Measurements from ENCODE around the gene QTRT2.

DNA sequence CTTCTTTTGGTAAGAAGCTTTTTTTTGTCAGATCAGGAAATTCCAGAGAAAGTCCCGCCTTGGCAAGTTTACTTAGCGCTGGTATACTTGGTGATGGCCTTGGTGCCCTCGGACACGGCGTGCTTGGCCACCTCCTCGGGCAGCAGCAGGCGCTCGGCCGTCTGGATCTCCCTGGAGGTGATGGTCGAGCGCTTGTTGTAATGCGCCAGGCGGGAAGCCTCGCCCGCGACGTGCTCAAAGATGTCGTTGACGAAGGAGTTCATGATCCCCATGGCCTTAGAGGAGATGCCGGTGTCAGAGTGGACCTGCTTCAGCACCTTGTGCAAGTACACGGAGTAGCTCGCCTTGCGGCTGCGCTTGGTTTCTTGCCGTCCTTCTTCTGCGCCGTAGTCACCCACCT lies 46.6 kb downstream of the QTRT2 start:
- TF ChIP-seq, protein P1, sequence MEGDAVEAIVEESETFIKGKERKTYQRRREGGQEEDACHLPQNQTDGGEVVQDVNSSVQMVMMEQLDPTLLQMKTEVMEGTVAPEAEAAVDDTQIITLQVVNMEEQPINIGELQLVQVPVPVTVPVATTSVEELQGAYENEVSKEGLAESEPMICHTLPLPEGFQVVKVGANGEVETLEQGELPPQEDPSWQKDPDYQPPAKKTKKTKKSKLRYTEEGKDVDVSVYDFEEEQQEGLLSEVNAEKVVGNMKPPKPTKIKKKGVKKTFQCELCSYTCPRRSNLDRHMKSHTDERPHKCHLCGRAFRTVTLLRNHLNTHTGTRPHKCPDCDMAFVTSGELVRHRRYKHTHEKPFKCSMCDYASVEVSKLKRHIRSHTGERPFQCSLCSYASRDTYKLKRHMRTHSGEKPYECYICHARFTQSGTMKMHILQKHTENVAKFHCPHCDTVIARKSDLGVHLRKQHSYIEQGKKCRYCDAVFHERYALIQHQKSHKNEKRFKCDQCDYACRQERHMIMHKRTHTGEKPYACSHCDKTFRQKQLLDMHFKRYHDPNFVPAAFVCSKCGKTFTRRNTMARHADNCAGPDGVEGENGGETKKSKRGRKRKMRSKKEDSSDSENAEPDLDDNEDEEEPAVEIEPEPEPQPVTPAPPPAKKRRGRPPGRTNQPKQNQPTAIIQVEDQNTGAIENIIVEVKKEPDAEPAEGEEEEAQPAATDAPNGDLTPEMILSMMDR (IDR thresholded peaks at IDR 0.05), result no peak
- TF ChIP-seq EZH2 (IDR thresholded peaks at IDR 0.05) (no peak), EZH2phosphoT487 (IDR thresholded peaks at IDR 0.05) (no peak)
